GM12865 (cell line): ENCODE data around the gene WDR72.

Experiments
- DNase-seq: peaks from one replicate; pipeline ENCODE4 v3.0.0; 2010; ENCODE audit warnings: low read depth
- H3K4me3 ChIP-seq: 2 replicates; pipeline ENCODE4 v1.5.1; 2011; ENCODE audit warnings: mild to moderate bottlenecking, low read depth, low read length, control low read depth
- TF ChIP-seq, protein P1 (sequence below): IDR thresholded peaks from 2 replicates; pipeline ENCODE4 v1.5.1; 2011; ENCODE audit warnings: low read length, control low read depth, low read depth, inconsistent platforms; ENCODE audit not compliant: insufficient read depth; ENCODE audit errors: missing control alignments

Gene WDR72

DNA sequence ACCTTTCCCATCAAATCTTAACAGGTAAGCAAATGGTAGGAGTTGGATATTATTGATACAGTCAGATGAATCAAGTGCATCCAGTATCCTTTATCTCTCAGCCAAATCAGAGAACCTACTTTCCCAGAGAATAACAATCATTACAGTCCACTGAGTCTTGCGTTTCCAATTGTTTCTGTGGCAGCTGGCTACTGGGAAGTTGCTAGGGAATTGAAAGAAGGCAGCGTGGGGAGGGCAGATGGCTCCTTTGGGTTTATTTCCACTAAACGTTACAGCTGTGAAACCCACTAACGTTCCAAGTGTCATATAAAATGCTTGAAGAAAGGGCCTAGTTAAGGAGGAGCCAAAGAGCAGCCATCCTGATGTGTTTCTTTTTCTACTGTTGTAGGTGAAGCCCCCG, 78.4 kb downstream of the WDR72 start:
- TF ChIP-seq, protein P1, sequence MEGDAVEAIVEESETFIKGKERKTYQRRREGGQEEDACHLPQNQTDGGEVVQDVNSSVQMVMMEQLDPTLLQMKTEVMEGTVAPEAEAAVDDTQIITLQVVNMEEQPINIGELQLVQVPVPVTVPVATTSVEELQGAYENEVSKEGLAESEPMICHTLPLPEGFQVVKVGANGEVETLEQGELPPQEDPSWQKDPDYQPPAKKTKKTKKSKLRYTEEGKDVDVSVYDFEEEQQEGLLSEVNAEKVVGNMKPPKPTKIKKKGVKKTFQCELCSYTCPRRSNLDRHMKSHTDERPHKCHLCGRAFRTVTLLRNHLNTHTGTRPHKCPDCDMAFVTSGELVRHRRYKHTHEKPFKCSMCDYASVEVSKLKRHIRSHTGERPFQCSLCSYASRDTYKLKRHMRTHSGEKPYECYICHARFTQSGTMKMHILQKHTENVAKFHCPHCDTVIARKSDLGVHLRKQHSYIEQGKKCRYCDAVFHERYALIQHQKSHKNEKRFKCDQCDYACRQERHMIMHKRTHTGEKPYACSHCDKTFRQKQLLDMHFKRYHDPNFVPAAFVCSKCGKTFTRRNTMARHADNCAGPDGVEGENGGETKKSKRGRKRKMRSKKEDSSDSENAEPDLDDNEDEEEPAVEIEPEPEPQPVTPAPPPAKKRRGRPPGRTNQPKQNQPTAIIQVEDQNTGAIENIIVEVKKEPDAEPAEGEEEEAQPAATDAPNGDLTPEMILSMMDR: no peak
- no peak overlapping the region for H3K4me3 ChIP-seq
- no peak for DNase-seq

DNA sequence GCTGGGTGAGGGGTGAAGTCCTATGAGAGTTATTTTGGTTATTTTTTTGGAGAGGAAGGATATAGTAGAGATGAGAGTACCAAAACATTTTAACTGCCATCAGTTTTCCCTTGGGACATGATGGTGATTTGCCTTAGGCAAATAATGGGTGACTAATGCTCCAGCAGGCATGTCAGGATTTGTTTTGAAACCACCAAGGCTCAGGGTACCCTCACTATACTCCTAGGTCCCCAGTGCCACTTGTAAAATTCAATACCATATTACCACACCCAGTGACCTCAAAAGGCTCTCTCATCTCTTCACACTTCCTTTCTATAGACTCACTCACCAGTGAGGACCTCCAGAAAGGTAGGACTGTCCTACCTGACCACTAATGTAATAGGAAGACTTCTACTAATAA, 83.6 kb downstream of the WDR72 start:
- DNase-seq: no peak

DNA sequence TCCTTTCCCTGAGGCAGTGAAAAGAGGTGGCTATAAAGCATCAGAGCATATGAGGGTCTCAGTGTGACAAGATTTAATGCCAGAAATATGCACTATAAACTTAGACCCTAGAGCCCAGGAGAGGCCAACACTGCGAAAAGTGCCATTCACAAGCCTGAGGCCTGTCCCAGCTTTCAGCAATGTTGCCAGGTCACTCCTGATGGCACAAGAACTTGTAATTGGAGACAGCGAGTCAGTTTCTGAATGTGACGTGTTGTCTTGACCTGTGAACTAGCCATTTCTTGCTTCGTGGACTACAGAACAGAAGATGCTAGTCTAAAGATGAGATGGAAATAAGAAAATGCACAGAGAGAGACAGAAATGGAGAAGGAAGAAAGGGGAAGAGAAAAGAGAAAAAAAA, 87.9 kb downstream of the WDR72 start:
- no peak for DNase-seq
- TF ChIP-seq, protein P1: no peak
- no peak overlapping the region for H3K4me3 ChIP-seq

More for the DNA sequence above, 83.6 kb downstream of the WDR72 start:
- no peak overlapping the region for H3K4me3 ChIP-seq
- TF ChIP-seq, protein P1: no peak

DNA sequence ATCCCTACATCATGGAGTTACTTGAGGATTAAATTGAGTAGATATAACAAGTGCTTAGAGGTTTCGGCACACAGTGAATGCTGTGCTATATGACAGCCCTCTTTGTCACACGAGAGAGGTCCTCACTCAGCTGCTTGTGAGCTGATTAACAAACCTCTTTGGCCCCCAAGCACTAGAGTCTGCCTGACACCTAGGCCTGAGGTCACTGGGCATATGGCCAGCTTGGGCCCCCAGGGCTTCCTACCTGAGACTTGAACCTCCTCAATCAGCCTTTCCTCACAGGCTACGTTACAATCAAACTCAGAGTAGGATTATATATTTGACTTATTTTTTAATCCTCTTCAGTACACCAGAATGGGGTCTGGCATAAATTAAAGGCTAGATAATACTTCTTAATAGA, 88.8 kb downstream of the WDR72 start:
- no peak for DNase-seq
- TF ChIP-seq, protein P1: no peak
- H3K4me3 ChIP-seq: no peak overlapping the region

DNA sequence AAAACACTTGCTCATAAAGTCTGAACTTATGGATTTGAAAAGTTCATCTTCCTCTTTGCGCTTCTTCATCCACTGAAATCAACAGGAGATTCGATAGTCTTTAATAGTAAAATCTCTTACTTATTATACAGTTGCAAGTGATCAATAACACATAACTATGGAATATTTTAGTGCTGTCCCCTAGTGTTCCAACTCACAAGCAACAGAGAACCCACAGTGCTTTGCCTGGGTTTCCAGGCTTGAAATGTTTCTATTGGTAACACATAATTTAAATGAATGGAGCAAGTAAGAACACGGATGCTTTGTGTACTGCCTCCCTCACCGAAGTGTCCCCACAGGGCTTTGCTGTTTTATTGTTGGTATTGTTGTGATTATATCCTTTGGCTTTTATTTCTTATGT, 93.5 kb downstream of the WDR72 start:
- H3K4me3 ChIP-seq: no peak overlapping the region
- TF ChIP-seq, protein P1: no peak
- DNase-seq: no peak

DNA sequence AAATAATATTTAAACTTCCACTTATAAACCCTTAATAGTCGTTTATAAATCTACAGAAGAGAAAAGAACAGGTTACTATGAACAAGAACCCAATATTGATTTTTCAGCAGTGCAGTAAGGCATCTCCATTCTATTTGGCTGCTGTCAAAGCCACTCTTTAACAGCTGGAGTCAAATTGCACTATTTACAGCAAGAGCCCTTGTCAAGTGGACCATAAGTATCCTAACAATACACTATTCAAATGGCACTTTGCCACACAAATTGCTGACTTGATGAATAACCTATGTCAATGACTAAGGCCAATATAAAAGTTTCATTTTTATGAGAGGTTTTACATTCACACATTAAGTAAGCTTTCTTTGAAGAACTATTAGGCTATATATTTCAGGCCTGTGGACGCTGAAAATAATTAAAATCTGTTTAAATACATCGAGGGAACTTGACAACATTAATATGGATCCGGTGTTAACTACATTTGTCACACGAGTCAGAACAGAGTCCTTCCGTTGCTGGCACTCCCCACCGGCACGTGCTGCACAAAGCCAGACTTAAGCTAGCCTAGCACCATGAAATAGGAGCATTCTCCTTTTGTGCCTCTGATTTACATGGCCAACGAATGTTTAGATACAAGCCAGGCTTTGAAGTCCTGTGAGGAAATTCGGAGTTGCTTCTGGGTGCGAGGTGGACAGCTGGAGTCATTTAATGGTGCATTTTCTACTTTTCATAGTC, 100.5 kb downstream of the WDR72 start:
- H3K4me3 ChIP-seq: no peak overlapping the region
- DNase-seq: no peak
- TF ChIP-seq, protein P1: no peak

DNA sequence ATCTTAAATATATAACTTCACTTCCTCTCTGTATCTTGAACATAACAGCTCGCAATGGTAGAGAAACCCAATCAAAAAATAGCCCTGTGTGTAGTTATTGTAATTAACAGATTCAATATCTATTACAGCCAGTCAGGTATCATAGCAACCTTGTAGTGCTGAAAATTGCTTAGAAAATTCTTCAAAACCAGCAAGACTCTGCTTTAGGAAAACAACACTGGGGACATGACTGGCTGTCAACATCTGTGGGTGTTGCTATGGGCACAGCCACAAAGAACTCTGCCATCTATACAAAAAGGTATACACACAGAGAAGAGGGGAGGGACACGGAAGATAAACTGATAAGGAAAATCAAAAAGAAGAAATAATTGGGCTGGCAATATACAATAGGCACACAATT, 101.2 kb downstream of the WDR72 start:
- TF ChIP-seq, protein P1: no peak
- no peak for DNase-seq
- no peak overlapping the region for H3K4me3 ChIP-seq
